GM10248 (cell line): ENCODE measurements around the gene RAB13.
A peak's percentile ranks its signal among the peaks of the same experiment; 100 is the strongest.

Experiments used
- CTCF ChIA-PET: fragments of 300-600 bp; sonication (Branson Sonifier 250); formaldehyde crosslinking; extraction: SDS; loops from one replicate; lab custom pipeline; 2021; ENCODE audit warnings: antibody characterized with exemption; lab: Yijun Ruan, JAX
- POLR2A ChIA-PET: fragments of 350-650 bp; sonication (Branson Sonifier 250); formaldehyde crosslinking; extraction: SDS; loops from one replicate; lab custom pipeline; 2020; ENCODE audit warnings: antibody characterized with exemption; lab: Yijun Ruan, JAX
- DNase-seq: peaks from one replicate; pipeline ENCODE4 v3.0.0; 2012; ENCODE audit errors: extremely low spot score
- TF ChIP-seq, protein P1 (sequence below): IDR thresholded peaks from 2 replicates; pipeline ENCODE4 v1.5.1; 2012; ENCODE audit warnings: mild to moderate bottlenecking, low read depth; ENCODE audit errors: extremely low read depth, missing control alignments, control extremely low read depth

The RAB13 gene

DNA sequence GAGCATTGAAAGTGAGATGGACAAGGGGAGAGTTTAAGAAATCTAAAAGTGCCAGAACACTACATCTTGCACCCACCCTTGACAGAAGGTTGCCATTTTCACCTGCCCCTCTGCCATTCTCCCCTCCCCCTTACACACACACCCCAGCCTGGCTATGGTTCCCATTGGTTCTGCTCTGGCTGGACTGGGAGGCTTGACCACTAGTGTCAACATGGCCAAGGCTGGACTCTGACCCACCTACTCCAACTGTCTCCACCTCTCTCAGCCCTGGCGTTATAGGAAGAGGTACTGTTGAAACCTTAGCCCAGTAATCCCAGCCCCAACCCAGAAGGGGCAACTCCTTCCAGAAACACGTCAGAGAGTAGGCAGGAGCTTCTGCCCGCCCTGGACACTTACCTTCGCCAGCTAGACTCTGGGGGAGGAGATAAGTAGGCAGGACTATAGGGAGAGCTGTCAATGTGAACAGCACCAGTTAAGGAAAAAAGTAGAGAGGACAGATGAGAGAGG lies 32.2 kb downstream of the RAB13 start:
- ChIA-PET POLR2A (interaction anchor here (1.1 kb wide), 1 partner anchor 9 kb away, joined by 5 read pairs; the partner anchor contains the start of gene SLC39A1), CTCF (interaction anchor here (0.9 to 1.7 kb wide), 6 partner anchors 8 to 33 kb away, joined by 3 to 6 read pairs (median 4); partner anchors contain the start of genes CREB3L4, RAB13 and SLC39A1)
- TF ChIP-seq, protein P1, sequence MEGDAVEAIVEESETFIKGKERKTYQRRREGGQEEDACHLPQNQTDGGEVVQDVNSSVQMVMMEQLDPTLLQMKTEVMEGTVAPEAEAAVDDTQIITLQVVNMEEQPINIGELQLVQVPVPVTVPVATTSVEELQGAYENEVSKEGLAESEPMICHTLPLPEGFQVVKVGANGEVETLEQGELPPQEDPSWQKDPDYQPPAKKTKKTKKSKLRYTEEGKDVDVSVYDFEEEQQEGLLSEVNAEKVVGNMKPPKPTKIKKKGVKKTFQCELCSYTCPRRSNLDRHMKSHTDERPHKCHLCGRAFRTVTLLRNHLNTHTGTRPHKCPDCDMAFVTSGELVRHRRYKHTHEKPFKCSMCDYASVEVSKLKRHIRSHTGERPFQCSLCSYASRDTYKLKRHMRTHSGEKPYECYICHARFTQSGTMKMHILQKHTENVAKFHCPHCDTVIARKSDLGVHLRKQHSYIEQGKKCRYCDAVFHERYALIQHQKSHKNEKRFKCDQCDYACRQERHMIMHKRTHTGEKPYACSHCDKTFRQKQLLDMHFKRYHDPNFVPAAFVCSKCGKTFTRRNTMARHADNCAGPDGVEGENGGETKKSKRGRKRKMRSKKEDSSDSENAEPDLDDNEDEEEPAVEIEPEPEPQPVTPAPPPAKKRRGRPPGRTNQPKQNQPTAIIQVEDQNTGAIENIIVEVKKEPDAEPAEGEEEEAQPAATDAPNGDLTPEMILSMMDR, result no peak
- no peak for DNase-seq

DNA sequence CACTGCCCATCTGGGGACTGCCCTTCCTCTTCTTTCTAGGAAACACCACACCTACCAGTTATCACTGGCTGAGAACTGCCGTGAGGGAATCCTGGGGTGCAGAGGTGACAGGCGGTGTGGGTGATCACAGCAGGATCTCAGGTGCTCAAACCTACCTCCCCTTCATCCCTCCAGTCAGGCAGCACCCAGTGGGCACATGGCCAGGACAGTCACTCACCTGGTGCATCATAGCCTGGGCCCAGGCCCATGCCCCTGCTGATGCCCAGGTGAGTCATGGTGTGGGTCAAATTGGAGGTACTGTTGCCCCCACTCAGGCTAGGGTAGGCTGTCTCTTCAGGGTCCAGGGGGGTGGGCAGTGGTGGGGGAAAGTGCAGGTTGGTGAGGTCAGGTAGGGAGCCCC lies 34.3 kb downstream of the RAB13 start:
- POLR2A ChIA-PET, result no interaction called here
- TF ChIP-seq, protein P1, result no peak
- DNase-seq, result no peak
- CTCF ChIA-PET, result no interaction called here

DNA sequence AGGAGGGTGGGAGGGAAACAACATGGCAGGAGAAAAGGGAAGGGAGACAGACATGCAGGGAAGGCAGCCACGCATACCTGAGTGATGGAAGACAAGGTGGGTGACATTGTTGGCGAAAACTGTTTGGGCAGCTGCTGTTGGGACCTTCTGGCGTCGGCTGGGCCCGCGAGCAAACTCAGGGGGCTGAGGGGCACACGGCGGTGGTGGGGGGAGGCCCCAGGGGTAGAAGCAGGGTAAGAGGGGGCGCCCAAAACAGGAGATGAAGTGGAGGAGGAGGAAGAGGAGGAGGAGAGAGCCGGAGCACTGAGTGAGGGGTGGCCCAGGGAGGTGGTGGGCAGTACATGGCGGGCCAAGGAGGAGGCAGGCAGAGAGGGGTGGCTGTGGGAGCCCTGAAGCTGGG lies 35.0 kb downstream of the RAB13 start:
- TF ChIP-seq, protein P1, result no peak
- CTCF ChIA-PET, result no interaction called here
- no peak for DNase-seq
- POLR2A ChIA-PET, result no interaction called here

DNA sequence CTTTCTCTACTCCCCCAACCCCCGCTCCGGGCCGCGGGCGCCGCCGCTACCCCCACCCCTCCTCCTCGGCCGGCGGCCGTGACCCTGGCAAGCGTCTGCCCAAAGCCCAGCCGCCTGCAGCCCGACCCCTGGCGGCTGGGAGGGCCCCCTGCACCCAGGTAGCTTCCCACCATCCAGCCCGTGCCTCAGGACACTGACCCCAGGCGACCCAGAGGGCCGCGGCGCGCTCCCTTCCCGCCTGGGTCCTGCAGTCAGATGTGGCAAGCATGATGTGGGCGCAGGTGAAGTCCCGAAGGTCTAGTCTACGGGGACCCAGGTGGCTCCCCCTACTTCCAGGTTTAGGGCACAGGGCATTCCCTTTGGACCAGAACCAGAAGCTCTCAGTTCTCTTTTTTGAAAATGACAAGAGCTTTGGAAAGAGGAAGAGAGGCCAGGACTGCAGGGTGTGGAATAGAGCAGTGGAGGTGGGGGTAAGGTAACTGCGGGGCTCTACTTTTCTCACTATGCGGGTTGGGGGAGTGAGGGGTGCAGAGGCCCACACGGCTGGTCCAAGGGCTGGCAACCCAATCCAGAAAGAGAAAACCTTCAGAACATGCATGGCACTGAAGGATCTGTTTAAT lies 39.4 kb downstream of the RAB13 start, which contains the start of gene DENND4B:
Gene DENND4B (minus strand): TSS at position 97 of the 620 bp plus-strand sequence. CDS start 2,344 bp downstream, outside the sequence.
- ChIA-PET CTCF (interaction anchor here (0.7 to 9.0 kb wide), 30 partner anchors 9 to 216 kb away, joined by 3 to 108 read pairs (median 4); partner anchors contain the start of genes CREB3L4, CRTC2, GATAD2B and JTB), POLR2A (interaction anchor here (0.6 to 3.7 kb wide), 13 partner anchors 8 to 224 kb away, joined by 3 to 16 read pairs (median 4); partner anchors contain the start of genes CRTC2, GATAD2B and JTB)
- peak; percentile 91 for DNase-seq
- TF ChIP-seq, protein P1, result peak; percentile 96

DNA sequence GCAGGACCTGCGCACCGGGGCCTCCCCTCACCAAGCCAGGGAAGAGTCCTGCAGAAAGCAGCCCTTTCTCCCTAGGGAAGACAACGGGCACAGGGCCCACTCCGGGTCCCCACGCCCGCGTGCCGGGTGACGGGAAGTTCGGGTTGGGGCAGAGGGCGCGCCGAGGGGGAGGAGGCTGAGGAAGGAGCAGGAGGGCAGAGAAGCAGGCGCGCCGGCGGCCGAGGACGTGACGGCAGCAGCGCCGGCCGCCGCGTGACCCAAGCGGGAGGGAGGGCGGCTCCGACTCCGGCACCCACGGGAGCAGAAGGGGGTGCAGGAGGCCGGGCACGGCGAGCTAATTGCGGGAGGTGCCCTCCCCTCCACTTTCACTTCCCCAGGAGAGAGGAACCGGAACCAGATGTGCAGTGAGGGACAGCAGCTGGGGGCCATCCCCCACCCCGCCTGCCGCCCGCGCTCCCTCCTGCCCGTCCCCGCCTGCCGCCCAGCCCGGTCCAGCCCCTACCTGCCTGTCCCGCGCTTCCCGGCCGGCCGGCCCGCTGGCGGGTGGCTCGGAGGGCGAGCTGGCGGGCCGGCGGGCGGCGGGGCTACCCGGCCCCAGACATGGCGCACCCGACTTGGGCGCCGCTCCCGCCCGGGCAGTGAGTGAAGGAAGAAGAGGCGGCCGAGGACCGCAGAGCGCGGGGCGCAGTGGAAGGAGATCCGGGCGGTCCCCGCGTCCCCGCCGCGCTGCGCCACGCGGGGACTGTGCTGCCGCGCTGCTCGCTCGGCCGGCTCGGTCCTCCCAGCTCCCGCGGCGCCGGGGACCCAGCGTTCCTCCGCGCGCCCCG lies 40.1 kb downstream of the RAB13 start:
- TF ChIP-seq, protein P1, result no peak
- ChIA-PET POLR2A (interaction anchor here (0.6 to 3.7 kb wide), 13 partner anchors 9 to 223 kb away, joined by 3 to 16 read pairs (median 4); partner anchors contain the start of genes CRTC2, GATAD2B and JTB), CTCF (interaction anchor here (0.7 to 9.0 kb wide), 27 partner anchors 8 to 215 kb away, joined by 3 to 108 read pairs (median 5); partner anchors contain the start of genes CREB3L4, CRTC2, GATAD2B and JTB)
- DNase-seq, result peak; percentile 93
